RWPE2 (cell line): ENCODE results near the gene IL17RB.

Experiments used
- ATAC-seq: fragments of 200-7000 bp; cut with Tn5 transposase; 3 replicates; pipeline ENCODE4 v1.9.1; 2021; ENCODE audit warnings: low read depth
- DNase-seq: peaks from one replicate; pipeline ENCODE4 v3.0.0-alpha.2; 2020; ENCODE audit warnings: low spot score
- H3K27ac ChIP-seq: fragments of 450-650 bp; 2 replicates; pipeline ENCODE4 v1.5.1; 2017; ENCODE audit warnings: mild to moderate bottlenecking; ENCODE audit not compliant: poor library complexity, severe bottlenecking
- H3K27me3 ChIP-seq: fragments of 250-450 bp; sonication (Bioruptor Pico); 2 replicates; pipeline ENCODE4 v1.5.1; 2021; ENCODE audit warnings: mild to moderate bottlenecking, moderate library complexity; ENCODE audit not compliant: insufficient read depth, poor library complexity, severe bottlenecking
- H3K36me3 ChIP-seq: fragments of 250-450 bp; sonication (Bioruptor Pico); 2 replicates; pipeline ENCODE4 v1.5.1; 2020; ENCODE audit warnings: low read depth, mild to moderate bottlenecking, moderate library complexity
- H3K4me1 ChIP-seq: fragments of 250-450 bp; sonication (Bioruptor Pico); 2 replicates; pipeline ENCODE4 v1.5.1; 2021; ENCODE audit warnings: mild to moderate bottlenecking, moderate library complexity; ENCODE audit not compliant: insufficient read depth, poor library complexity, severe bottlenecking
- H3K4me3 ChIP-seq: fragments of 250-450 bp; sonication (Bioruptor Pico); 2 replicates; pipeline ENCODE4 v1.5.1; 2021; ENCODE audit warnings: mild to moderate bottlenecking, moderate library complexity; ENCODE audit not compliant: severe bottlenecking
- H3K9me3 ChIP-seq: fragments of 250-450 bp; sonication (Bioruptor Pico); 2 replicates; pipeline ENCODE4 v1.5.1; 2021; ENCODE audit warnings: mild to moderate bottlenecking, moderate library complexity; ENCODE audit not compliant: severe bottlenecking
- CTCF ChIP-seq: fragments of 450-650 bp; IDR thresholded peaks from one replicate; pipeline ENCODE4 v1.5.1; 2017; ENCODE audit warnings: mild to moderate bottlenecking, moderate library complexity; ENCODE audit not compliant: poor library complexity, severe bottlenecking

The IL17RB gene

GRCh38 chr3:53817211-53817610, 29.2 kb upstream of the IL17RB start:
- no peaks in the 10 kb centered on the region for H3K27me3 ChIP-seq
- H3K36me3 ChIP-seq, result no peaks in the 10 kb centered on the region; the same call in 1 of the 2 replicates
- H3K27ac ChIP-seq, result no peak overlapping the region

GRCh38 chr3:53817809-53818208, 28.6 kb upstream of the IL17RB start:
- Histone ChIP-seq H3K27me3 (no peaks in the 10 kb centered on the region), H3K9me3 (no peaks in the 10 kb centered on the region), H3K36me3 (no peaks in the 10 kb centered on the region; the same call in 1 of the 2 replicates), H3K4me3 (no peak overlapping the region), H3K27ac (no peak overlapping the region), H3K4me1 (no peaks in the 10 kb centered on the region)
- no peak for DNase-seq
- TF ChIP-seq CTCF, result no peak
- no peak for ATAC-seq

More at GRCh38 chr3:53817211-53817610, 29.2 kb upstream of the IL17RB start:
- Histone ChIP-seq H3K9me3 (no peaks in the 10 kb centered on the region), H3K4me3 (no peak overlapping the region), H3K4me1 (no peaks in the 10 kb centered on the region)
- DNase-seq (no peak), ATAC-seq (no peak)
- TF ChIP-seq CTCF, result no peak

GRCh38 chr3:53818221-53819162, 27.9 kb upstream of the IL17RB start:
- no peaks in the 10 kb centered on the region for H3K4me1 ChIP-seq
- no peak overlapping the region for H3K27ac ChIP-seq
- H3K4me3 ChIP-seq, result no peak overlapping the region
- H3K36me3 ChIP-seq, result no peaks in the 10 kb centered on the region; the same call in 1 of the 2 replicates
- no peak for TF ChIP-seq CTCF
- DNase-seq (no peak), ATAC-seq (no peak)
- no peaks in the 10 kb centered on the region for H3K9me3 ChIP-seq
- no peaks in the 10 kb centered on the region for H3K27me3 ChIP-seq

GRCh38 chr3:53819163-53819868, 27.1 kb upstream of the IL17RB start:
- no peak overlapping the region for H3K27ac ChIP-seq
- H3K4me3 ChIP-seq, result no peak overlapping the region
- H3K27me3 ChIP-seq, result no peaks in the 10 kb centered on the region
- no peak for TF ChIP-seq CTCF
- no peaks in the 10 kb centered on the region for H3K9me3 ChIP-seq
- ATAC-seq, result no peak
- DNase-seq, result no peak
- H3K4me1 ChIP-seq, result no peaks in the 10 kb centered on the region
- no peaks in the 10 kb centered on the region; the same call in 1 of the 2 replicates for H3K36me3 ChIP-seq
